NT2/D1 (cell line): ENCODE results near the gene GYS2.

Experiments
- DNase-seq: peaks from one replicate; pipeline ENCODE4 v3.0.0-alpha.2; 2011; ENCODE audit warnings: low read depth, low spot score
- H3K27me3 ChIP-seq: 2 replicates; pipeline ENCODE4 v1.6.0; 2011; ENCODE audit warnings: mild to moderate bottlenecking; ENCODE audit not compliant: insufficient read length, insufficient read depth
- H3K36me3 ChIP-seq: 2 replicates; pipeline ENCODE4 v1.6.1; 2011; ENCODE audit warnings: mild to moderate bottlenecking, low read length, mixed read lengths; ENCODE audit not compliant: insufficient read depth, insufficient read length
- H3K4me1 ChIP-seq: 2 replicates; pipeline ENCODE4 v1.5.1; 2011; ENCODE audit not compliant: insufficient read depth, insufficient read length
- H3K4me3 ChIP-seq: 2 replicates; pipeline ENCODE4 v1.5.1; 2011; ENCODE audit warnings: low read depth; ENCODE audit not compliant: insufficient read length
- H3K9ac ChIP-seq: 2 replicates; pipeline ENCODE4 v1.6.0; 2011; ENCODE audit warnings: low read depth; ENCODE audit not compliant: insufficient read length
- H3K9me3 ChIP-seq: 2 replicates; pipeline ENCODE4 v1.5.1; 2011; ENCODE audit warnings: mild to moderate bottlenecking, low read length; ENCODE audit not compliant: insufficient read depth
- SUZ12 ChIP-seq: IDR thresholded peaks from 2 replicates; pipeline ENCODE4 v1.6.1; 2011; ENCODE audit not compliant: insufficient read length, insufficient read depth; ENCODE audit errors: extremely low read depth
- YY1 ChIP-seq: IDR thresholded peaks from 2 replicates; pipeline ENCODE4 v1.6.1; 2011; ENCODE audit not compliant: insufficient read length, insufficient read depth
- ZNF274 ChIP-seq: IDR thresholded peaks from 2 replicates; pipeline ENCODE4 v1.6.1; 2011; ENCODE audit warnings: mild to moderate bottlenecking, low read depth, low read length

GYS2 gene

GRCh38 chr12:21644516-21644915, 39.9 kb upstream of the GYS2 start:
- Histone ChIP-seq H3K9me3 (no peaks in the 10 kb centered on the region), H3K4me1 (peaks cover 11% of the 10 kb centered on the region), H3K9ac (no peak overlapping the region), H3K36me3 (peaks cover 100% of the 10 kb centered on the region), H3K27me3 (no peaks in the 10 kb centered on the region), H3K4me3 (no peak overlapping the region)
- no peak for DNase-seq
- TF ChIP-seq YY1 (no peak), ZNF274 (no peak), SUZ12 (no peak)

GRCh38 chr12:21643758-21644157, 39.1 kb upstream of the GYS2 start:
- Histone ChIP-seq H3K9me3 (no peaks in the 10 kb centered on the region), H3K27me3 (no peaks in the 10 kb centered on the region), H3K4me1 (peaks cover 11% of the 10 kb centered on the region), H3K36me3 (peaks cover 100% of the 10 kb centered on the region), H3K9ac (no peak overlapping the region), H3K4me3 (no peak overlapping the region)
- no peak for DNase-seq
- TF ChIP-seq SUZ12 (no peak), YY1 (no peak), ZNF274 (no peak)

- TF ChIP-seq YY1 (no peak), SUZ12 (no peak), ZNF274 (no peak)
- Histone ChIP-seq H3K4me3 (no peak overlapping the region), H3K4me1 (peaks cover 7% of the 10 kb centered on the region), H3K9ac (no peak overlapping the region), H3K9me3 (no peaks in the 10 kb centered on the region), H3K27me3 (no peaks in the 10 kb centered on the region), H3K36me3 (peaks cover 100% of the 10 kb centered on the region)
- no peak for DNase-seq
Measured at GRCh38 chr12:21642707-21643389, 38.2 kb upstream of the GYS2 start.

GRCh38 chr12:21638054-21638891, 33.6 kb upstream of the GYS2 start:
- DNase-seq = no peak
- H3K9ac ChIP-seq = no peak overlapping the region
- H3K27me3 ChIP-seq = no peaks in the 10 kb centered on the region
- no peaks in the 10 kb centered on the region for H3K9me3 ChIP-seq
- peaks cover 95% of the 10 kb centered on the region for H3K36me3 ChIP-seq
- no peak overlapping the region for H3K4me3 ChIP-seq
- H3K4me1 ChIP-seq = peaks cover 2% of the 10 kb centered on the region
- TF ChIP-seq ZNF274 = no peak
- TF ChIP-seq YY1 = no peak
- no peak for TF ChIP-seq SUZ12

- H3K9ac ChIP-seq = no peak overlapping the region
- TF ChIP-seq SUZ12 (no peak), YY1 (no peak), ZNF274 (no peak)
- H3K4me3 ChIP-seq = no peak overlapping the region
- H3K27me3 ChIP-seq = no peaks in the 10 kb centered on the region
- no peak for DNase-seq
- peaks cover 57% of the 10 kb centered on the region for H3K36me3 ChIP-seq
- H3K4me1 ChIP-seq = no peaks in the 10 kb centered on the region
- no peaks in the 10 kb centered on the region for H3K9me3 ChIP-seq
Measured at GRCh38 chr12:21634245-21634644, 29.6 kb upstream of the GYS2 start.

- no peaks in the 10 kb centered on the region for H3K4me1 ChIP-seq
- H3K27me3 ChIP-seq = no peaks in the 10 kb centered on the region
- TF ChIP-seq ZNF274 = no peak
- TF ChIP-seq YY1 = no peak
- no peak for TF ChIP-seq SUZ12
- H3K4me3 ChIP-seq = no peak overlapping the region
- DNase-seq = no peak
- H3K9ac ChIP-seq = no peak overlapping the region
- H3K36me3 ChIP-seq = peaks cover 28% of the 10 kb centered on the region
- peaks cover 14% of the 10 kb centered on the region for H3K9me3 ChIP-seq
Measured at GRCh38 chr12:21631367-21631766, 26.7 kb upstream of the GYS2 start.

- Histone ChIP-seq H3K36me3 (no peaks in the 10 kb centered on the region), H3K9me3 (peaks cover 14% of the 10 kb centered on the region), H3K9ac (no peak overlapping the region), H3K4me3 (no peak overlapping the region), H3K4me1 (no peaks in the 10 kb centered on the region), H3K27me3 (no peaks in the 10 kb centered on the region)
- DNase-seq = no peak
- TF ChIP-seq ZNF274 (no peak), SUZ12 (no peak), YY1 (no peak)
Measured at GRCh38 chr12:21627924-21628323, 23.3 kb upstream of the GYS2 start.
